SH-SY5Y (cell line): ENCODE measurements around the gene CCDC149.

Source experiments
- GATA2 ChIP-seq: IDR thresholded peaks from 2 replicates; pipeline ENCODE4 v1.6.1; 2011; ENCODE audit warnings: mild to moderate bottlenecking, low read depth, low read length
- GATA3 ChIP-seq: IDR thresholded peaks from 2 replicates; pipeline ENCODE4 v1.6.1; 2011; ENCODE audit warnings: low read depth, mild to moderate bottlenecking, low read length, moderate library complexity

The CCDC149 gene

GRCh38 chr4:24912252-24913118 is at the start of gene CCDC149:
TSS of gene CCDC149 (minus strand) at chr4:24913042. CDS start at chr4:24912864, 178 bp downstream.
- no peak for TF ChIP-seq GATA2
- no peak for TF ChIP-seq GATA3

- TF ChIP-seq GATA2 (no peak), GATA3 (no peak)
Observed at GRCh38 chr4:24957886-24958285, 45.0 kb upstream of the CCDC149 start.

DNA sequence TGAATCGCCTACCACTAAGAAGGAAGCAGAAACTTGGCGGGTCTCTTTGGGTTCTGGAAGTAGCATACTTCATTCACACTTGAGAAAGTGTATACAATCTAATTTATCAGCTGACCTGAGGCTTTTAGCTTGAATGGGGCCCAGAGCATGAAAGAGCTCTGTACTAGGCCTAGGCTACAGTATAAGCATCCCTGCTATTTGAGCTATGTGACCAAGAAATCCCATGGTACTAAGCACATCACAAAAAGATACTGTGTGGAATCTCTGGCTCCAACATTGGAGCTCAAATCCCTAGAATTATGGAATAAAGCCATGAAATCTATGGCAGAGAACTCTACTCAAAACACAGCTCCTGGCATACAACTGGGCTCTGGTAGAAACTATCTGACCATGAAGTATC is 43.9 kb upstream of the CCDC149 start:
- TF ChIP-seq GATA2: no peak
- no peak for TF ChIP-seq GATA3

DNA sequence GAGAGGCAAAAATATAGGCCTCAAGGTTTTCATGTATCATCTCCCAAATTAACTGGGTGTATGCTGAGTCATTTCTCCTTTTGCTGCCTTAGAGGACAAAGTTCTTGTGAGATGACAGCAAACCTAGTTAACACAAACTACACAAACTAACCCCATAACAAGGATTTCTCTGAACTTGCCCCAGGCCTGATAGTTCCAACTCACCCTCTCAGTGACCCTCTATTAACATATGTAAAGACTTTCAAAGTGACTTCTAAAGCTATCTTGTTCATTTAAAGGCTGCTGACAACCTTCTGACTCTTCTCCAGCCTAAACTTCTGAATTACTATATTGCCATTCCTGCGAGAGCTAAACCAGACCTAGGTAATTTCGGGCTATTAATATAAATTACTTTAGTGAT is 43.2 kb upstream of the CCDC149 start:
- no peak for TF ChIP-seq GATA3
- TF ChIP-seq GATA2: no peak

DNA sequence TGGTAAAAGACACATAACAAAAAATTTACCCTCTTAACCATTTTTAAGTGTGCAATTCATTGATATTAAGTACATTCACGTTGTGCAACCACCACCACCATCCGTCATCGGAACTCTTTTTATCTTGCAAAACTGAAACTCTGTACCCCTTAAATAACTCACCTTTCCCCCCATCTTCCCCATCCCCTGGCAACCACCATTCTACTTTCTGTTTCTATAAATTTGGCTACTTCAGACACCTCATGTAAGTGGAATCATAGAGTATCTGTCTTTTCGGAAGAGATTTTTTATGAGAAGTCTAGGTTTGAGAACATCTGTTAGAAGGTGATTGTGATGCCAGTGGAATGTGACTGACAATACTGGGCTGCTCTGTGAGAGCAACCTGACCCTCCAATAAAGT is 39.8 kb upstream of the CCDC149 start:
- no peak for TF ChIP-seq GATA3
- no peak for TF ChIP-seq GATA2

DNA sequence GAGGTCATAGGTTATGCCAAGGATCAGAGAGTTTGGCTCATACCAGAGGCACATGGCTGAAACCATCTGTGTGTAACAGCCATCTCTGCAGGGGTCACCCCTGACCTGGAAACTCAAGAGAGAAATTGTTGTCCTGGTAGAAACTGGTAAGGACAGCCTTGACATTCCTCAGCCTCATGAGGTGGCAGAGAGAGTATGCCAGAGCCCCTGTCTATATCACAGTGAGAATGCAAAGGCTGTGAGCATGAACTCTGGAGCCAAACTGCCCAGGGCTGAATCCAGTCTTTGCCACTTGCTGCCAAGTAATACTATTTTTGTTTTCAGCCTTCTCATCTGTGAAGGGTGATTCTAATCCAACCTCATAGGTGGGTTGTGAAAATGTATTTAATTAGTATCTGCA is 37.1 kb upstream of the CCDC149 start:
- TF ChIP-seq GATA2 (no peak), GATA3 (no peak)

DNA sequence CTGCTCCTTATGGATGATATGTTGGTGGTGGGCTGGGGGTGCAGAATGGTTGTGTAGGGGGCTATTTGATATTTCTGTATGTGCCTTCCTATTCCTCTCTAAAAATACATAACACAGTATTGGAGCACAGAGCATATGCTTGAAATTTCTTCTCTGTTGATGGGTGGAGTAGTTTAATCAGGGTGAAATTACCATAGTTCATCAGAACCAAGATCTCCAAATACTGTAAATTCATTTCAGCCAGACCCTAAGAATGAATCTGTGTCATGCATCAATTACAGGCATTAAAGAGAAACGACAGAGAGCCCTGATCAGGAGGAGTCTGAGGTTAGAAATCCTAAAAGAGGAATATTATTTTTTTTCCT is 25.1 kb upstream of the CCDC149 start:
- TF ChIP-seq GATA2 (no peak), GATA3 (no peak)

DNA sequence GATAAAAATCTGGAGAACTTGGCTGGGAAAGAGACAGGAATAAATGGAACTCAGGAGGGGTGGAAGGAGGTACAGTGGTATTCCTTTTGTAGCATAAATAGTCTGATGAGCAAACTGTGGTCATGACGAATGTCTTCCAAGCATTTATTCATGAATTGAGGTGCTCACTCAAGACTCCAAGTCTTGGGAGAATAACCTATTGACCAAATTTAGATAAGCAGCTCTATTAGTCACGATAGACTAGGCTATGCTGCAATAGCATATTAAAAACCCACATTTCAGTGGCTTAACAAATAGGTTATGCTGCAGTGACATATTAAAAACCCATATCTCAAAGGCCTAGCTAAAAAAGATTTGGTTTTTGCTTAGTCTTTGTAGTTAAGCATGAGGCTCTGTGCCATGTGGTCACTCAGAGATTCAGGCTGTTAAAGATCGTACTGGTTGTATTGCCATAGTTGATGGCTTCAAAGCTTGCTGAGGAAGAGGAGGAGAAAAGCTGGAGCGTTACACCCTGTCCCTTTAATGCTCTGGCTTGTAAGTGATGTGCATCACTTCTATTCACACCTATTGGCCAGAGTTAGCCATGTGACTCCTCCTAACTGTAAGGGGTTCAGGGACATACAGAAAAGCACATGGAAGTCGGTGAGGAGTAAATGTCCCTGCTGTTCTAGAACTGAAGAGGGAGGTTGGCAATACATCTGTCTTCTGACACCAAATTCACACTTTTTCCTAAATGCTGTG is 24.5 kb upstream of the CCDC149 start:
- TF ChIP-seq GATA2 (no peak), GATA3 (no peak)

- TF ChIP-seq GATA2: no peak
- TF ChIP-seq GATA3: no peak
Observed at GRCh38 chr4:24935856-24936255, 23.0 kb upstream of the CCDC149 start.

DNA sequence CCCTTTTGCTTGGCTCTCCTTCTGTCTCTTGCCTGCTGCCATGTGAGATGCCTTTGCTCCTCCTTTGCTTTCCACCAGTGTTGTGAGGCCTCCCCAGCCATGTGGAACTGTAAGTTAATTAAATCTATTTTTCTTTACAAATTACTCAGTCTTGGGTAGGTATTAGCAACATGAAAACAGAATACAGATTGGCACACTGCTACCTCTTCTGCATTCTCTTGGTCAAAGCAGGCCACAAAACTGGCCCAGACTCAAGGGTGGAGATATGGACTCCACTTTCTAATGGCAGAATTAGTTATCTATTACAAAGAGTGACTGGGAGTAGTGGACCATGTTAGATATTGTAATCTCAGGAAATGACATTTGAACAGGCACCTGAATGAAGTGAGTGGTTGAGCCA is 21.5 kb upstream of the CCDC149 start:
- TF ChIP-seq GATA2: no peak
- TF ChIP-seq GATA3: no peak

GRCh38 chr4:24933684-24934275 is 20.9 kb upstream of the CCDC149 start:
- no peak for TF ChIP-seq GATA3
- no peak for TF ChIP-seq GATA2

- TF ChIP-seq GATA3 (no peak), GATA2 (no peak)
Observed at GRCh38 chr4:24932515-24933225, 19.8 kb upstream of the CCDC149 start.

GRCh38 chr4:24930151-24930550 is 17.3 kb upstream of the CCDC149 start:
- no peak for TF ChIP-seq GATA2
- TF ChIP-seq GATA3: no peak

- TF ChIP-seq GATA3 (no peak), GATA2 (no peak)
Observed at GRCh38 chr4:24928708-24929107, 15.9 kb upstream of the CCDC149 start.
